Stimulated activated naive CD8-positive, alpha-beta T cell treated with anti-CD3 and anti-CD28 coated beads, Interleukin-15, amount 100 ng/mL, for 72 hours (primary cell): ENCODE results near the gene MPRIP.
"Not testable (repeated sequence)": the region's sequence is repeated elsewhere in the genome, so short reads cannot be mapped to it uniquely, and the experiment has no call there.

Source experiments
- ATAC-seq: fragments of 150-1000 bp; cut with Tn5 transposase; 2 replicates; pipeline ENCODE4 v1.10.0; 2021; ENCODE audit warnings: mild to moderate bottlenecking, moderate library complexity
- DNase-seq, 2 donors: peaks; one replicate each; pipeline ENCODE4 v3.0.0; 2021 to 2022
- H3K27ac Mint-ChIP-seq, 2 donors: one replicate each; pipeline ENCODE4 v1.8.0; 2022; ENCODE audit warnings: mild to moderate bottlenecking in 2 of 2, mixed read lengths in 2 of 2, moderate library complexity in 2 of 2
- H3K27me3 Mint-ChIP-seq: one replicate; pipeline ENCODE4 v1.8.0; 2022; ENCODE audit warnings: mixed read lengths
- H3K4me1 Mint-ChIP-seq: one replicate; pipeline ENCODE4 v1.8.0; 2022; ENCODE audit warnings: mild to moderate bottlenecking, mixed read lengths
- H3K4me3 Mint-ChIP-seq, 2 donors: one replicate each; pipeline ENCODE4 v1.8.0; 2022; ENCODE audit warnings: mild to moderate bottlenecking in 2 of 2, mixed read lengths in 2 of 2, moderate library complexity in 1 of 2
- H3K9me3 Mint-ChIP-seq, 2 donors: one replicate each; pipeline ENCODE4 v1.8.0; 2022; ENCODE audit warnings: mixed read lengths in 2 of 2

The MPRIP gene

DNA sequence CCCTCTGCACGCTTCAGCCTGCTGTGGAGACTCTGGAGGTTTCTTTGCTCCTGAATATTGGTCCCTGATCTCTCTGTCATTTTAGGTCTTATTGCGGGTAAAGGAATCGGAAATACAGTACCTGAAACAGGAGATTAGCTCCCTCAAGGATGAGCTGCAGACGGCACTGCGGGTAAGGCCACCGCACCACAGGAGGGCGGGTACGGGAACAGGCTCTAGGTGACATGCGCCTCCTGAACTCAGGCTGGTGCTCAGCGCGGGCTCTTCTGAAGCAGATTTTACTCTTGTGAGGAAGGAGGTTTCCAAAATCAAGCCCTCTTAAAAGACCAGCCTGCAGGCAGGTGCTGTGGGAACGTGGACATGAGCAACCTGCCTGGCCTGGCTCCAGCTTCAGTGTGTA, 134.1 kb downstream of the MPRIP start:
- Mint-ChIP-seq H3K4me1 (peaks cover 96% of the 10 kb centered on the region), H3K27me3 (no peaks in the 10 kb centered on the region), H3K9me3 (no peaks in the 10 kb centered on the region), H3K27ac (peak overlapping the region in 1 of 2 donors; percentile 71), H3K4me3 (peak overlapping the region in 1 of 2 donors; percentile 51)
- ATAC-seq (no peak), DNase-seq (no peak)

DNA sequence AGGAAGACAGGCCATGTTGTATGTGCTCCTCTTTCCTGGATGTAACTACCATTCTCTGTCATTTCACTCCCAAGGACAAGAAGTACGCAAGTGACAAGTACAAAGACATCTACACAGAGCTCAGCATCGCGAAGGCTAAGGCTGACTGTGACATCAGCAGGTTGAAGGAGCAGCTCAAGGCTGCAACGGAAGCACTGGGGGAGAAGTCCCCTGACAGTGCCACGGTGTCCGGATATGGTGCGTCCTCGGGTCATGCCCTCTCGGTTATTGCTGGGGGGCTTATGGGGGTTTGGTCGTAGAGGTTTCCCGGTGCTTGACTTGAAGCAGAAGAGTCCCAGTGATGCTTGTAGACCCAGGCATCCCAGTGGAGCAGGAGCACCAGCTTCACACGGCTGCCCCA, 134.9 kb downstream of the MPRIP start:
- Mint-ChIP-seq H3K9me3 (no peaks in the 10 kb centered on the region), H3K27me3 (no peaks in the 10 kb centered on the region), H3K4me1 (peaks cover 98% of the 10 kb centered on the region), H3K27ac (peak overlapping the region; percentile 5 to 15), H3K4me3 (peak overlapping the region in 1 of 2 donors; percentile 51)
- DNase-seq (no peak), ATAC-seq (no peak)

DNA sequence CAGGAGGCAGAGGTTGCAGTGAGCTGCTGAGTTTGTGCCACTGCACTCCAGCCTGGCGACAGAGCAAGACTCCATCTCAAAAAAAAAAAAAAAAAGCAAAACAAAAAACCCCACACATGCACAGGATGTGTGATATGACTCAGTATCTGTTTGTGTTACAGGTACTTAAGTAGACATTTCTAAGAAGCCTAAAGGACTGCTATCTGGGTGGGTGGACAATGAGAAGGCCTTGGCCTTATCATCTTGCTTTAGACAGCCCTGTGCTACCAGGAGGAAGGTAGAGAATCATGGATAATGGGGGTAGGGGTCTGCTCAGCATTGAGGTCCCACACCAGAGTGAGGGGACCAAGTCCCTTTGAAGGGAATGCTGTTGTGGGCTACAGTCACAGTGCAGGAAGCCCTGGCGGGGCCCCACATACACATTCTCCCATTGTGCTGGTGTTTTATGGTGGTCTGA, 137.1 kb downstream of the MPRIP start:
- no peaks in the 10 kb centered on the region for H3K9me3 Mint-ChIP-seq
- no peaks in the 10 kb centered on the region for H3K27me3 Mint-ChIP-seq
- peak overlapping the region; percentile 99 for H3K27ac Mint-ChIP-seq
- peak; percentile 91 for ATAC-seq
- H3K4me3 Mint-ChIP-seq = peak overlapping the region; percentile 81 to 83
- peak; percentile 45 to 47 for DNase-seq
- H3K4me1 Mint-ChIP-seq = peaks cover 97% of the 10 kb centered on the region

DNA sequence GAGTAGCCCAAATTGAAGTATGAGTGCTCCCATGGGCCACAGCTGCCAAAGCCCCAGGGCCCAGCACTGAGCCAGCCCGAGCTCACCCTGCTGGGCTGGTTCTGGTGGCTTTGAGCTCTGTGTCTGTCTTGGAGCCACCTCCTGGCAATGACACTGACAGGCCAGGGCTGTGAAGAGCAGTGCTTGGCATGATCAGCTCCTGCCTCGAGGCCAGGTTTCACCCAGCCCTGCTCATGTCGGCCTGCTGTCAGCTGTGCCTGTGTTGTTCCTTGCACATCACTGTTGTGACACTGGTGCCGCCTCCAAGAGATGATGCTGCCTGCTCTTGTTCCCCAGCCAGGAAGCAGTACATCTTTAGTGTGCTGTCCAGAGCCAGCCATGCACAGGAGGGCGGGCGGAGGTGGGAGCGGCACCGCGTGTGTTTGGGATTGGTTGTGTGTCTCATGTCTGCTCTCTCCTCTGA, 137.9 kb downstream of the MPRIP start:
- Mint-ChIP-seq H3K9me3 (no peaks in the 10 kb centered on the region), H3K4me1 (peaks cover 98% of the 10 kb centered on the region), H3K4me3 (peak overlapping the region; percentile 81 to 83), H3K27me3 (no peaks in the 10 kb centered on the region), H3K27ac (peak overlapping the region; percentile 99)
- DNase-seq (peak; percentile 20 to 38), ATAC-seq (peak; percentile 32)

DNA sequence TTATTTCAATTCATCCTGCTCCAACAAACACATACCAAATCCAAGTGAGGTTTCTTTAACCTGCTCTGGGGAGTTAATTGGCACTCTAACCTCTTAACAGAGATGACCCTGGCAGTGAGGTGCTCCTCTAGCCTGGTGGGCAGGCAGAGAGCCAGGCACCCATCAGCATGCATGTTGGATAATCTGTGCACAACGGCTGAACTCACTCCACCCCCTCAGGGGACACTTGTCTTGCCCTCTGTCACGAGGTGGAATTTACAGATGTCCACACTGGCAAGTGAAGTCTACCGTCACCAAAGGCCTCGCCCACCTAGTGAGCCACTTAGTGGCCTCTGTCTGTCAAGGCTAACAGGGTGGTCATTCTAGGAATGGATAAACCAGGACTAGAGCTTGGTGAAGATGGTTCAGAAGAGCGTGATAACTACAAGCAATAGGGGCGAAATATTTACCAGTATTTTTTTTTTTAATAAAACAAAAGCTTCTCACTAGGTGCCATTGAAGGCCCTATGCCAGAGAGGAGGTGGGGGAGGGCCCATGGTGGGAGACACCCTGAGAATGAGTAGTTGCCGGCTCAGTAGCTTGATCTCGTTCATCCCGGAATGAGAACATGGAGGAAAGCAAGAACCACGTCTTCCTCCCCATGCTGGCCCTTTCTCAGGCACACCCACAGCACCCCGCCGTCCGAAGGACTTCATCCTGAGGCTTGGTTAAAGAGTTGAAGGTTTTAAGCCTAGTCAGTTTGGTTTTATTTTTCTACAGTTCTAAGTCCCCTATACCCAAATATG, 138.7 kb downstream of the MPRIP start:
- Mint-ChIP-seq H3K27ac (peak overlapping the region; percentile 99), H3K9me3 (no peaks in the 10 kb centered on the region), H3K27me3 (no peaks in the 10 kb centered on the region), H3K4me3 (peak overlapping the region; percentile 81 to 83), H3K4me1 (peaks cover 98% of the 10 kb centered on the region)
- DNase-seq (no peak), ATAC-seq (no peak)

DNA sequence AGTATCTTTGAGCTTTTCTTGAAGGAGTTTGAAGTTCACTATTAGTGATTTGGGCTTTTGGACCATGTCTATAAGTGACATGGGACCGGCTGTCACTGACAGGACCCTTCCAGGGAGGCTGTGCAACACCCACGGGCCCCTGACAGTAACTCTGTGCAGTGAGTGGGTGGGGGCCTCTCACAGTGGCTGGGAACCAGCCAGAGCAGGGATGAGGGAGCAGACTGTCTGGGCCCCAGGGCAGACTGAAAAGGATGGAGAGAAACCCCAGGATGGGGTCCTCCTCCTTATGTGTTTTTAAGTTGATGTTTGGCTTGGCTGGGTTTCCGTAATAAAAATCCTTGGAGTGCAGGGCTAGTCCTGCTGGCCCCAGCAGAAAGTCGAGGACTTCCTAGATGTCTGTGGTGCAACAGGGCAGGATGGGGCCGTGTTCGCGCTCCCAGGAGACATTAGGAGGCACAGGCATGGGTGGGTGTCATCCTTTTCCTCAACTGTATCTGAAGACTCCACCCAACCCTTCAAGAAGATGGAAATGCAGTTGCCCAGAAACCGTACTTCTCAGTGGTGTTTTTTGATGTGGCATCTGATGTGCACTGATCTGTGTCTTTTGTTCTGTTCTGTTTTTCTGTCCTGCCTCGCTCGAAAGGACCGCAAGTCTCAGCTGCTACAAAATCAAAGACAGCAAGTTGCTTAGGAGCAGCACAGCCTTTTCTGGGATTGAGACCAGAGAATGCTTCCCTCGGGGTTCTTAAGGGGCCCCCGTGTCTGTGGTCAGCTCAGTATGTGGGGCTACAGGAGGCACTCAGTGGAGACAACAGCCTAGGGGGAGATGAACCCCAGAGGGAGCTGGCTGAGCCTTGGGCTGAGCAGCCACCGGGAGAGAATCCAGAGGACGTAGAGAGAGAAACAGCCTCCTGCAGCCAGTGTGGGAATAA, 139.7 kb downstream of the MPRIP start:
- peak; percentile 15 to 24 for DNase-seq
- H3K4me3 Mint-ChIP-seq = peak overlapping the region; percentile 81 to 82
- ATAC-seq = peak; percentile 41

DNA sequence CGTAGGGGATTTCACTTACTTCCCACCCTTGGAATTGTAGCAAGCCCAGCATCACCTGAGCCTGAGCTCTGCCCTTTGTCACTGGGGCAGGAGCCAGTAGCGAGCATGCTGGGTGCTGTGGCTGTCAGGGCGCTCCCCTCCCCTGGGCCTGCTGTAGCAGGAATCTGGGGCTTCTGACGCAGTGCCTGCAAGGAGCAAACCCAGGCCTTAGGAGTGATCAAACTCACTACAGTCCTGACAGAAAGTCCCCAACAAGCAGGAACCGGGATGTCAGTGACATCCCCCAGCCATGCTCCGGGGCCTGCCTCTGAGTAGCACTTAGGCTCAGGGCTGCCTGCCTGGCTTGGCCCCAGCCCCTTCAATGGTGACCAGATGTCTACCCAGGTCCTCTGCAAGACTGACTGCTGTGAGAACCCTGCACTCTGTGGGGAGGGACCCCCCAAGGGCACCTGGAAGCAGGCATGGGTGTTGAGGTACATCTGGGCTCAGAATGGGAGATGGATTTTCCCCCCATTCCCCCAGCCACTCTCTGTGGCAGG, 140.4 kb downstream of the MPRIP start:
- Mint-ChIP-seq H3K27ac (no peak overlapping the region), H3K4me3 (peak overlapping the region; percentile 81 to 82), H3K9me3 (no peaks in the 10 kb centered on the region), H3K27me3 (no peaks in the 10 kb centered on the region), H3K4me1 (peaks cover 98% of the 10 kb centered on the region)
- ATAC-seq (no peak), DNase-seq (no peak)

More for the DNA sequence above, 139.7 kb downstream of the MPRIP start:
- no peaks in the 10 kb centered on the region for H3K27me3 Mint-ChIP-seq
- no peaks in the 10 kb centered on the region for H3K9me3 Mint-ChIP-seq
- peaks cover 98% of the 10 kb centered on the region for H3K4me1 Mint-ChIP-seq
- peak overlapping the region; percentile 76 to 88 for H3K27ac Mint-ChIP-seq

DNA sequence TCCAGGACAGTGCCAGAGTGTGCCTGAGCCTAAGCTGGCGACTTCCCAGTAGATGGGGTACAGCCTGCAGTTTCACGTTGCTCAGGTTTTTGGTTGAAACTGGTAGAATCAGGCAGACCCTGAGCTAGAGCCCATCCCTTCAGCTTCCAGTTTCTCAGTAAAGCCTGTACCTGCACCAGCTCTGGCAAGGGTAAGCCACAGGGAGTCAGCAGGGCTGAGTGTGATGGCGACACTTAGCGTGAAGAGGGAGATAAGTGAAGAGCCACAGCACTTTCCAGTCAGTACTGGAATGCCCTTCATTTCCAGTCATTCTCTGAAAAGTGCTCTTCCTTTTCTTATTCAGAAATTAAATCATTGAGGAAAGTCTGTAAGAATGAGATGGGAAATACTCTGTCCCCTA, 141.5 kb downstream of the MPRIP start:
- Mint-ChIP-seq H3K9me3 (no peaks in the 10 kb centered on the region), H3K4me1 (peaks cover 87% of the 10 kb centered on the region), H3K27me3 (no peaks in the 10 kb centered on the region), H3K27ac (no peak overlapping the region), H3K4me3 (no peak overlapping the region)
- no peak for DNase-seq
- no peak for ATAC-seq

DNA sequence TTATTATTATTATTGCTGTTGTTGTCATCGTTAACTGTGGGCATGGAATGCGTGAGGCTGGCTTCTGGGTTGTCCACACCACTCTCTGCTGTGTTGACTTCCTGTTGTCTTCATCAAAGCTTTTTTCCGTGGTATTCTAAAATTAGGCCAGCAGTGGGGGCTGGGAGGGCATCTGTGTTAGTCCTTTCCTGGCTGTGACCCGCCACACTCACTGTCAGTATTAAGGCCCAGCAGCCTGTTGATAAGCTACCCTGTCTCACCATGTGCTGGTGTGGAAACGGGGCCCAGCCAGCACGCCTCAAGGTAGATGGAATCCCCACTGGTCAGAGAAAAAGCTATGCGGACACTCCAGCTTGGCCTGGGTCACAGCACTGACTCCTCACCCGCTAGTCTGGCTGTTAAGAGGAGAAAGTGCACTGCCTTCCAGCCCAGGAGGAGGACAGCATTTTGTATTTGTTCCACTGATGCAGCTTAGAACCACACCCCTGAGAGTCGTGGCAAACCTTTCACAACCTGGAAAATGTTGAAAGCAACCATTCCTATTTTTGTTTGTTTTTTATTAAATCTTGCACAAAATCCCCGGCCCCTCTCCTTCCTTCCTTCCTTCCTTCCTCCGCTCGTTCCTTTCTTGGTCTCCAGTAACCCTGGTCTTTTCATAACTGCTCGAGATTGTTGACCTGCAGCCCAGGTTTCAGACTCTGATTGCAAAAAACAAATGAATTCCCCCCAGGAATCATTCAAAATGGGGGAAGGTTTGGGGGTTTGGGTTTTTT, 142.9 kb downstream of the MPRIP start:
- Mint-ChIP-seq H3K27ac (peak overlapping the region in 1 of 2 donors; percentile 89), H3K4me3 (peak overlapping the region; percentile 60 to 67)
- not testable (repeated sequence) for ATAC-seq

DNA sequence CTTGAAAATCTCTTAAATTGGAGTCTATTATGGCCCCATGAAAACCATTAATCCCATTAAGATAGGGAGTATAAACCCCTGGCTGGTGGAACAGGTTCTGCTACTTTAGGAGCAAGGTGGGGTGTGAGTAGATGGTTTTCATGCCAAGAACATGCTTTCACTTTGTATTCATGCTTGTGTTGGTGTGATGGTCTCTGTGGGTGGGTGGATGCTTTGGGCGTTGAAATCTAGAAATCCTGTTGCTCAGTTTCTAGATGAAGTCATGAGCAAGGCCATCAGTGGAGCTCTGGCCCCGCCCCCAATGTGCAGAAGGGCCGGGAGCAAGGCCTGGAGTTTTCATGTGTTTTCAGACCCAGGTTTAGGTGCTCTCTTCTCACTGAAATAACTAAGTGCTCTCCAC, 143.8 kb downstream of the MPRIP start:
- Mint-ChIP-seq H3K27me3 (no peaks in the 10 kb centered on the region), H3K9me3 (no peaks in the 10 kb centered on the region), H3K27ac (peak overlapping the region; percentile 48 to 89), H3K4me1 (peaks cover 64% of the 10 kb centered on the region), H3K4me3 (peak overlapping the region; percentile 60 to 67)
- peak; percentile 84 for ATAC-seq
- peak; percentile 39 to 56 for DNase-seq

More for the DNA sequence above, 142.9 kb downstream of the MPRIP start:
- not testable (repeated sequence) for DNase-seq, H3K9me3 Mint-ChIP-seq, H3K27me3 Mint-ChIP-seq
- H3K4me1 Mint-ChIP-seq = peaks cover 73% of the 10 kb centered on the region

DNA sequence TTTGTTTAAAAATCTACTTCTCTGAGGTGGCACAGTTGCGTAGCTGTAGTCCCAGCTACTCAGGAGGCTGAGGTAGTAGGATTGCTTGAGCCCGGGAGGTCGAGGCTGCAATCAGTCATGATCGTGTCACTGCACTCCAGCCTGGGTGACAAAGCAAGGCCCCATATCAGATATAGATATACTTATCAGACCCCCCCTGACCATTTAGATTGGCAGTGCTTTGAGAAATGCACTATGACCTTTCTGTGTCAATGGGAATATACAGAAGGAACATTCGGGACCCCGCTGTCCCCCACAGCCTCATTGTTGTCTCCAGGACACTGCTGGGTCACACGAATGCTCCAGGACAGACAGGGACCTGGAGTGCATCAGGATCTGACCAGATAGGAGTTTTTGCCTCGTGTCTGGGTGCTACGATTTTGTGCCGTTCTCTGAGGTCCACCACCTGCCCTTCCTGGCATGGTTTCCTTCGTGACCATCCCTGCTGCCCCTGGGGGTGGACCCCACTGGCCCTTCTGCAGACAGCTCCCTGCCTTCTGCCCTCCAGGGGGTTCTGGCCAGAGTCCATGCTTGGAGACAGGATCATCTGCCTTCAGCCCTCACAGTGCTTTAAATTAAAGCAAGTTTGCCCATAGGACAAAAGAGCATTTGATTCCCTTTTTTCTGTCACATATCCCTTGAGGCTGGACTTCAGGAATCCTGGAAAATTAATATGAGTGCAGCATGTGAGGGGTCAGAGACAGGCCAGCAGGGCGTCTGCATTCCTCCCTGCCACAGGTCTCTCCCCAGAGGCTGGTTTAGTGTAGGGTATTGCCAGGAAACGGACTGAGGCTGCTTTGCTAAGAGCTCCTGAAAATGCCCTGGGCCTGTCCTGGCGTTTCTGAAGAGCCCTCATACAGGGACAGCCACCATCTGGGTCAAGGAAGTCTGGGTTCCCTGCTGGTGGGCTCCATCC, 144.6 kb downstream of the MPRIP start:
- no peak for DNase-seq
- Mint-ChIP-seq H3K9me3 (no peaks in the 10 kb centered on the region), H3K27me3 (no peaks in the 10 kb centered on the region), H3K27ac (peak overlapping the region; percentile 48 to 50), H3K4me1 (peaks cover 56% of the 10 kb centered on the region), H3K4me3 (peak overlapping the region in 1 of 2 donors; percentile 60)
- ATAC-seq = no peak

DNA sequence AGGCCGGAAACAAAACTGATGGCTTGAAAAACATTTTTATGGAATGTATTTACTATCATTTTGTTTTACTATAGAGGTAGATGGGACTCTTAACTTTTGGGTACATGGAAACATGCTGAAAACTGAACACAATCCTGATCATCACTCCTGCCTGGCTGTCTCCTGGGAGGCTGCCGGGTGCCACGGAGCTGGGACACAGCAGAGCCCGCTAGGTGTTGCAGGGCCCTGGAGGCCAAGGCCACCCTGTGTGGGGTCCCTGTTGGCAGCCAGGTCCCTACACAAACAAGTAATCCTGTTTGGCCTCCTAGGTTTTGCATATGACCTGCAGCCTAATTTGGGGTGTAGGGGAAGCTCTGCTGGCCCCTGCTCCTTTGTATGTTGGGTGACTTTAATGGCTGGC, 146.3 kb downstream of the MPRIP start:
- Mint-ChIP-seq H3K4me1 (peaks cover 40% of the 10 kb centered on the region), H3K9me3 (no peaks in the 10 kb centered on the region), H3K27ac (no peak overlapping the region), H3K4me3 (no peak overlapping the region), H3K27me3 (no peaks in the 10 kb centered on the region)
- ATAC-seq (no peak), DNase-seq (no peak)

DNA sequence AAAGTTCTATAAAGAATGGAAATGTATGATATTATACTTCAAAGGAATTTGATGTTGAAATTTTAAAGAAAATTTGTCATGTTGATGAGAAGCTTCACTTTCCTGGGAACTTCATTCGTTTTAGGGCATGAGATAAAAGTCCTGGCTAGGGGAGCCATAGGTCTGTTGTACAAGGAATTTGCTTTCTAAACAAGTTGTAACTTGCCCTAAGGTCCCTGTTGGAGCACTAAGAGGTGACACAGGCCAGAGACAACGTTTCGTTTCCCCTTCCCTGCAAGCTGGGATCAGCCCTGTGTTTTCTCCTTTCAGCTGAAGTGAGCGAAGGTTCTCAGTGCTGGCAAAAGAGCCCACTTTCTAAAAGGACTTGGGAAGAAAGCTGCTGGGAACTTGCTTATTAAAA, 147.3 kb downstream of the MPRIP start:
- H3K27me3 Mint-ChIP-seq = no peaks in the 10 kb centered on the region
- H3K4me1 Mint-ChIP-seq = peaks cover 31% of the 10 kb centered on the region
- no peak overlapping the region for H3K4me3 Mint-ChIP-seq
- no peak for DNase-seq
- H3K9me3 Mint-ChIP-seq = no peaks in the 10 kb centered on the region
- H3K27ac Mint-ChIP-seq = no peak overlapping the region
- no peak for ATAC-seq

DNA sequence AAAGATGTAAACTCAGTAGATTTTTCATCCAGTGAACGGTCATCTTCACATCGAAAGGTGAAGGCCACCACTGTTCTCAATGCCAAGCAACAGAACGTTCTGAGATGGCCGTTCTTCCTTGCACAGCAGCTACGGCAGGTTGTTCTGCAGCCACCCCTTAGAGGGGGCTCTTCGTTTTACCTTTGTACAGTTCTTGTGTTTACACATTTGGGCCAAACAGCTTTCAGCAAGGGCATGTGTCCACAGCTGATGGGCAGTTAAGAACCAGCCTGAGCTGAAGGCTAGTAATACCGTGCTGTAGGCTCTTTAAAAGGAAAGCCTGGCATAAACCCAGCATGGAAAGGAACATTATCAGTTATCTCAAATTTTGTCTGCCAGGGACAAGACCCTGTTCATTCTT, 147.9 kb downstream of the MPRIP start:
- H3K27ac Mint-ChIP-seq = no peak overlapping the region
- ATAC-seq (no peak), DNase-seq (no peak)
- peaks cover 24% of the 10 kb centered on the region for H3K4me1 Mint-ChIP-seq
- no peak overlapping the region for H3K4me3 Mint-ChIP-seq
- no peaks in the 10 kb centered on the region for H3K9me3 Mint-ChIP-seq
- H3K27me3 Mint-ChIP-seq = no peaks in the 10 kb centered on the region
